ENCODE measurements around the gene SIPA1L3.

DNA sequence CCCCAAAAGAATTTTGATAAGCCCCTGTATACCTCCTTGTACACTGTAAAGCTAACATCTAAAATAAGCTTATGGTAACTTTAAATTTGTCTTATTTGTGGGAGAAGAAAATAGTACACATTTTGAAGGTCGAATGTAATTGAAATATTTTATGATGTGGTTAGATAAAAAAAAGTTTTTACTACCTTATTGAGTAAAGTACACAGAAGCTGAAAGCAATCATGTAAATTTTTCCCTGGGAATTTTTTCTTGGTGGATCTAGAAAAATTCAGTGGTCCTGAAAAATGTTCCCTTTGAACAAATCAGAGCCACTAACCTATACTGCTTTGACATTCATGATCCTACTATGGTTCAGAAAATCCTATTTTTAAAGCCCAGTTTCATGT is 46.9 kb downstream of the SIPA1L3 start:
- TF ChIP-seq, protein P1, sequence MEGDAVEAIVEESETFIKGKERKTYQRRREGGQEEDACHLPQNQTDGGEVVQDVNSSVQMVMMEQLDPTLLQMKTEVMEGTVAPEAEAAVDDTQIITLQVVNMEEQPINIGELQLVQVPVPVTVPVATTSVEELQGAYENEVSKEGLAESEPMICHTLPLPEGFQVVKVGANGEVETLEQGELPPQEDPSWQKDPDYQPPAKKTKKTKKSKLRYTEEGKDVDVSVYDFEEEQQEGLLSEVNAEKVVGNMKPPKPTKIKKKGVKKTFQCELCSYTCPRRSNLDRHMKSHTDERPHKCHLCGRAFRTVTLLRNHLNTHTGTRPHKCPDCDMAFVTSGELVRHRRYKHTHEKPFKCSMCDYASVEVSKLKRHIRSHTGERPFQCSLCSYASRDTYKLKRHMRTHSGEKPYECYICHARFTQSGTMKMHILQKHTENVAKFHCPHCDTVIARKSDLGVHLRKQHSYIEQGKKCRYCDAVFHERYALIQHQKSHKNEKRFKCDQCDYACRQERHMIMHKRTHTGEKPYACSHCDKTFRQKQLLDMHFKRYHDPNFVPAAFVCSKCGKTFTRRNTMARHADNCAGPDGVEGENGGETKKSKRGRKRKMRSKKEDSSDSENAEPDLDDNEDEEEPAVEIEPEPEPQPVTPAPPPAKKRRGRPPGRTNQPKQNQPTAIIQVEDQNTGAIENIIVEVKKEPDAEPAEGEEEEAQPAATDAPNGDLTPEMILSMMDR (IDR thresholded peaks at IDR 0.05), result no peak
- TF ChIP-seq TCF7L2 (IDR thresholded peaks at IDR 0.05; ENCODE audit: low read depth, low read length), result no peak

Measured in Panc1 (cell line).